Tibial nerve (tissue), 4 donors: ENCODE measurements around the gene CHST10. TPM values are rescaled to one million over a fixed set of nuclear protein-coding genes. Genes with fewer than 3 reads are reported as not detected.

ENCODE experiments used
- DNase-seq, 2 donors: peaks; one replicate each; pipeline ENCODE4 v3.0.0-alpha.2; 2019; ENCODE audit warnings: low spot score in 2 of 2
- H3K27ac ChIP-seq, 4 donors: fragments of 200-600 bp; sonication (generic) in 3 of 4; one replicate each; pipeline ENCODE4 v1.5.1; 2017 to 2019; ENCODE audit warnings: mild to moderate bottlenecking in 1 of 4
- H3K27me3 ChIP-seq, 2 donors: fragments of 200-600 bp; sonication (generic) in 1 of 2; one replicate each; pipeline versions ENCODE4 v1.5.1 to v1.6.0; 2017 to 2019
- H3K36me3 ChIP-seq, 3 donors: fragments of 200-600 bp; sonication (generic); one replicate each; pipeline ENCODE4 v1.5.1; 2018 to 2019
- H3K4me1 ChIP-seq, 4 donors: fragments of 200-600 bp; sonication (generic) in 3 of 4; one replicate each; pipeline ENCODE4 v1.5.1; 2017 to 2019
- H3K4me3 ChIP-seq, 4 donors: fragments of 200-600 bp; sonication (generic) in 3 of 4; one replicate each; pipeline ENCODE4 v1.5.1; 2017 to 2019; ENCODE audit warnings: mild to moderate bottlenecking in 1 of 4, moderate library complexity in 1 of 4
- H3K9me3 ChIP-seq, 4 donors: fragments of 200-600 bp; sonication (generic) in 3 of 4; one replicate each; pipeline ENCODE4 v1.5.1; 2017 to 2019
- EP300 ChIP-seq, 2 donors: sonication (generic); formaldehyde crosslinking; IDR thresholded peaks; one replicate each; pipeline ENCODE4 v1.6.1; 2017; ENCODE audit warnings: antibody characterized with exemption in 2 of 2, mild to moderate bottlenecking in 1 of 2
- POLR2A ChIP-seq, 2 donors: fragments of 450-650 bp; IDR thresholded peaks; one replicate each; pipeline ENCODE4 v1.6.1; 2017; ENCODE audit warnings: antibody characterized with exemption in 2 of 2, mild to moderate bottlenecking in 2 of 2, moderate library complexity in 2 of 2
- whole genome bisulfite sequencing, 2 donors: methylation state at CpG; one replicate each; pipeline ENCODE4 v1.1.5; 2018; 5-methylcytosine and 5-hydroxymethylcytosine counted together
- total RNA-seq, 4 donors: library from RNA; depleted of rRNA; stranded (reverse); fragments of >200 nt; gene quantifications; one replicate each; pipeline ENCODE4 v1.1.0, GENCODE V29; 2016
- TF ChIP-seq, protein P1 (sequence below), 5 experiments: fragments of 200-600 bp in 3 of 5; fragments of 450-650 bp in 2 of 5; sonication (generic) in 3 of 5; IDR thresholded peaks; one replicate each; pipeline ENCODE4 v1.5.1; 2016 to 2019; ENCODE audit warnings: antibody characterized with exemption in 5 of 5, mild to moderate bottlenecking in 3 of 5, moderate library complexity in 2 of 5

The CHST10 gene
- total RNA-seq, 4 donors from 2014 or later: 9.4 to 17.1 (median 13.0) TPM

DNA sequence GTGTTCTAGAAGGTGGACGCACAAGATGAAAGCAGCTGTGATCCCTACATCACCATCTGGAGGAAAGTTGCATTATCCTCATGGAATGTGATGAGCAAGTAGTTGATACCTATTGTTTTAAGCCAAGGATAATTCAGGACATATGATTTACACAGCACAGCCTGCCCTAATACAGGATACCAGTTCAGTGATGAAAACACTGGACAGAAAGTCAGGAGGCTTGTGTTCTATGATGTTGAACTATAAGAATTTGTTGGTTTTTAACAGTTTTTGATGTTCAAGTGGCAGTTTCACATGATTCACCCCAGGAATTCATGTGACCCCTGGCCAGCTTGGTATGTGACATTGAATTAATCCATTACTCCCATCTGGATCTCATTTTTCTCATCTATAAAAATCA, 6.2 kb upstream of the CHST10 start:
- H3K27me3 ChIP-seq: no peaks in the 10 kb centered on the region
- no peaks in the 10 kb centered on the region for H3K9me3 ChIP-seq
- no peak overlapping the region for H3K27ac ChIP-seq
- H3K4me3 ChIP-seq: no peak overlapping the region
- DNase-seq: no peak
- WGBS, 2 donors: 67 to 94% methylated on average over 1 of the region's 1 CpG
- H3K4me1 ChIP-seq: no peaks in the 10 kb centered on the region
- H3K36me3 ChIP-seq: no peaks in the 10 kb centered on the region
- TF ChIP-seq POLR2A (IDR thresholded peaks at IDR 0.05): no peak
- TF ChIP-seq, protein P1, sequence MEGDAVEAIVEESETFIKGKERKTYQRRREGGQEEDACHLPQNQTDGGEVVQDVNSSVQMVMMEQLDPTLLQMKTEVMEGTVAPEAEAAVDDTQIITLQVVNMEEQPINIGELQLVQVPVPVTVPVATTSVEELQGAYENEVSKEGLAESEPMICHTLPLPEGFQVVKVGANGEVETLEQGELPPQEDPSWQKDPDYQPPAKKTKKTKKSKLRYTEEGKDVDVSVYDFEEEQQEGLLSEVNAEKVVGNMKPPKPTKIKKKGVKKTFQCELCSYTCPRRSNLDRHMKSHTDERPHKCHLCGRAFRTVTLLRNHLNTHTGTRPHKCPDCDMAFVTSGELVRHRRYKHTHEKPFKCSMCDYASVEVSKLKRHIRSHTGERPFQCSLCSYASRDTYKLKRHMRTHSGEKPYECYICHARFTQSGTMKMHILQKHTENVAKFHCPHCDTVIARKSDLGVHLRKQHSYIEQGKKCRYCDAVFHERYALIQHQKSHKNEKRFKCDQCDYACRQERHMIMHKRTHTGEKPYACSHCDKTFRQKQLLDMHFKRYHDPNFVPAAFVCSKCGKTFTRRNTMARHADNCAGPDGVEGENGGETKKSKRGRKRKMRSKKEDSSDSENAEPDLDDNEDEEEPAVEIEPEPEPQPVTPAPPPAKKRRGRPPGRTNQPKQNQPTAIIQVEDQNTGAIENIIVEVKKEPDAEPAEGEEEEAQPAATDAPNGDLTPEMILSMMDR (IDR thresholded peaks at IDR 0.05): no peak
- TF ChIP-seq EP300 (IDR thresholded peaks at IDR 0.05): no peak

DNA sequence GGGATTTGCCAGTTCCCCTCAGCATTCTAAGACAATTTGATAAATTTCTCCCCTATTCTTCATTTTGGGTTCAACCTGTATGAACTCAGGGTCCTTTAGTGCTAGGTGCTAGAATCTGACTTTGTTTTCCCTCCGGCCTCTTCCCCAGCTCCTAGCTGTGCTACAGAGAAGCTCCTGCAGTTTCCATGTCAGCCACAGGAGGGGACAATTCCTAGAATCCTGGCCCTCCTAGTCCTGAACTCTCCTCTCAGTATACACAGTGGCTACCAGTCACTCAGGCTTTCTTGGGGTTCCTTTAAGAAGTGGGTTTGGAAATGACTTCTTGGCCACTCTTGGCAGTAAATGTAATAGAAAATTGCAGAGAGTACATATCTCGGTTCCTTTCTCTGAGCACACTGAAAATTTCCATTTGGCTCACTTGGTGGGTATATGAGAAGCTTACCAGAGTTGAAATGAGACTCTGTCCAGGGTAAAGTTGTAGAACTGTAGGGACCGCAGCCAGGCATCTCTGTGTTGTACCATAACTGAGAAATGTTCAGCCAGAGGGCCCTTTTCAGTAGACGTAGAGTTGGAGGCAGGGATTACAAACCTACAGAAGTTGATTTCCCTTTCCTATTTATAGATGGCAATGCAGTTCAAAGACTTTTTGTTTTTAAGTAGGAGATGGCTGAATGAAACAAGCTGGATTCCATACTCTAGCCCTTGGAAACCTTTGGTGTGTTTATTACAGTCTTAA, 5.0 kb upstream of the CHST10 start:
- DNase-seq: no peak
- TF ChIP-seq, protein P1 (IDR thresholded peaks at IDR 0.05): peak in 2 of 5 experiments; percentile 31 to 33
- no peak for TF ChIP-seq EP300 (IDR thresholded peaks at IDR 0.05)
- no peaks in the 10 kb centered on the region for H3K9me3 ChIP-seq
- H3K4me1 ChIP-seq: peaks cover 0 to 6% (median 2%) of the 10 kb centered on the region in 4 donors
- no peak overlapping the region for H3K27ac ChIP-seq
- no peak overlapping the region for H3K4me3 ChIP-seq
- H3K36me3 ChIP-seq: no peaks in the 10 kb centered on the region
- H3K27me3 ChIP-seq: no peaks in the 10 kb centered on the region
- 71 to 78% methylated on average over 4 of the region's 4 CpGs for WGBS, 2 donors

DNA sequence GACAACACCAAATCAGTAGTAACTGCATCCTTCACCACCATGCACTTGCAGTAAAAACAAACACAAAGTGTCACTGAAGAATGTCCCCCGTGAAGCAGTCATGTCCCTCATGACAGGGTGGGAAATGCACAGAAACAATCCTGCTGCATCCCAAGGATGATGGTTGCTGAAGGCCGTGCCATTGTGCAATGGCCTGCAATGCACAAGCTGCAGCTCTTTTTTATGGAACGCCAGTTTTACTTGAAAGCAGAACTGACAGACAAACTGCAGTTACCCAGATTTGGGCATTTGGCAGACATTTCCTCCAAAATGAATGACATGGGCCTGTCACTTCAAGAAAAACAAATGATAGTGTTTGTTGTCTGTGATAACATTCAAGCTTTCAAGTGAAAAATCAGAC, 2.4 kb upstream of the CHST10 start:
- H3K27me3 ChIP-seq: no peaks in the 10 kb centered on the region
- 32 to 59% methylated on average over 3 of the region's 3 CpGs for WGBS, 2 donors
- H3K4me3 ChIP-seq: no peak overlapping the region

DNA sequence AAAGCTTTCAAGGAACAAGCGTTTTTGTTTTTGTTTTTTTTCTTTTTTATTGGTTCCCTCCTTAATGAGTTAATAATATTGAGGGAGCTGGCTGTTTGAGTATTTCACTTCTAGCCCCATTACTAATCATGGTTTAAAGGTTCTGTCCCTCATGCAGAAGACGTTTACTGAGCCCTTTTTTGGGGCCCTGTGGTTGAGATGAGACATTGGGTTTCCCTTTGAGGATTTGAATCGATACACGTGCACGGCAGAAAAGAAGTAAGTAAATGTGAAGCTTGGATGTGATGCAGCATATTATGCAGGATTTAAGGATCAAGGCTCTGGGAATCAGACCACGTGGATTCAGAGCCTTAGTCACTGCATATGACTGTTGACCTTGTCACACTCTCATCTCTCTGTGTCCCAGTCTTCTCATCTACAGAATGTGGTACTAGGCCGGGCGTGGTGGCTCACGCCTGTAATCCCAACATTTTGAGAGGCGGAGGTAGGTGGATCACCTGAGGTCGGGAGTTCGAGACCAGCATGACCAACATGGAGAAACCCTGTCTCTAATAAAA, 1.0 kb upstream of the CHST10 start:
- Histone ChIP-seq H3K27ac (peak overlapping the region in 2 of 4 donors; percentile 87 to 90), H3K36me3 (peaks cover 0 to 8% (median 0%) of the 10 kb centered on the region in 3 donors), H3K27me3 (no peaks in the 10 kb centered on the region), H3K4me1 (peaks cover 0 to 19% (median 6%) of the 10 kb centered on the region in 4 donors), H3K4me3 (no peak overlapping the region), H3K9me3 (no peaks in the 10 kb centered on the region)
- 77 to 84% methylated on average over 12 of the region's 12 CpGs for WGBS, 2 donors
- TF ChIP-seq POLR2A (IDR thresholded peaks at IDR 0.05) (no peak), EP300 (IDR thresholded peaks at IDR 0.05) (no peak)
- TF ChIP-seq, protein P1 (IDR thresholded peaks at IDR 0.05): no peak
- DNase-seq: no peak

More for the DNA sequence above, 2.4 kb upstream of the CHST10 start:
- H3K4me1 ChIP-seq: peaks cover 0 to 19% (median 6%) of the 10 kb centered on the region in 4 donors
- TF ChIP-seq, protein P1 (IDR thresholded peaks at IDR 0.05): no peak
- H3K9me3 ChIP-seq: no peaks in the 10 kb centered on the region
- DNase-seq: no peak
- no peaks in the 10 kb centered on the region for H3K36me3 ChIP-seq
- no peak overlapping the region for H3K27ac ChIP-seq

DNA sequence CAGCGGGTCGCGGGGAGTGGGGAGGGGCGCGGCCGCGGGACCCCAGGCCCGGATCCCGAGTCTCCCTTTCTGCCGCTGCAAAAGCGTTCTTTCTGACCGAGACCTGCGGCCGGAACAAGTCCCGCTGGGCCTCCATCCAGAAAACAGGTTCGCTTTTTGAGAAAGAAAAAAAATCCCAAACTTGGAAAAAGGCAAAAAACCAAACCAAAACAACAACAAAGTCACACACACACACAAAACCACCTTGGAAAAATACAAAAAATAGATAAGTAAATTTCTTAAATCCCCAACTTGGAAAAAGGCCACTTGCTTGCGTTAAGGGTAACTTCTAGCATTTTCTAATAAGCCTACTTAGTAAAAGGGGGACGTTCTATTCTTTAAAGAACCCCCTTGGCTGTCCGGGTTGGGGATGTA, 250 bp upstream of the CHST10 start:
- no peaks in the 10 kb centered on the region for H3K27me3 ChIP-seq

More for the DNA sequence above, 250 bp upstream of the CHST10 start:
- H3K4me1 ChIP-seq: peaks cover 0 to 19% (median 6%) of the 10 kb centered on the region in 4 donors
- peaks cover 0 to 8% (median 0%) of the 10 kb centered on the region in 3 donors for H3K36me3 ChIP-seq
- no peak for TF ChIP-seq EP300 (IDR thresholded peaks at IDR 0.05)
- TF ChIP-seq, protein P1 (IDR thresholded peaks at IDR 0.05): no peak
- TF ChIP-seq POLR2A (IDR thresholded peaks at IDR 0.05): no peak
- H3K4me3 ChIP-seq: peak overlapping the region; percentile 65 to 92 (median 86)
- no peak for DNase-seq
- peak overlapping the region; percentile 72 to 90 (median 84) for H3K27ac ChIP-seq
- 4 to 5% methylated on average over 19 of the region's 19 CpGs for WGBS, 2 donors
- H3K9me3 ChIP-seq: no peaks in the 10 kb centered on the region
